ENCODE data around the gene RAD51B.
"Not testable (repeated sequence)": the region's sequence is repeated elsewhere in the genome, so short reads cannot be mapped to it uniquely, and the experiment has no call there.

The RAD51B gene

DNA sequence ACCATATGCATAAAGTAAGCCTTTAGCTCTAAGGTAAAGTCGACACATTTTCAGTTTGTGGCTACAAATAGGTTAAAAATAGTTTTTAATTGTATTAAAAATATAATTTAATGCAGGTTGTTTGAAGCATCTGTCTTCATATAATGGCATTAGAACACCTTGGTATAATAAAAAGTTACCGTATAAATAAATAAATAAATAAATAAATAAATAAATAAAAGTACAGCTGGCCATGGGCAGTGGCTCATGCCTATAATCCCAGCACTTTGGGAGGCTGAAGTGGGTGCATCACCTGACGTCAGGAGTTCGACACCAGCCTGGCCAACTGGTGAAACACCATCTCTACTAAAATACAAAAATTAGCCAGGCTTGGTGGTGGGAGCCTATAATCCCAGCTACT is 18.8 kb upstream of the RAD51B start:
- Histone ChIP-seq H3K27ac (ENCODE audit: low read depth, low read length) (no peak overlapping the region), H3K9ac (ENCODE audit: low read depth in 1 of 2, low read length in 2 of 2) (no peak overlapping the region), H3K4me1 (ENCODE audit: control insufficient read depth in 1 of 2, insufficient read depth in 2 of 2, low read length in 2 of 2) (no peaks in the 10 kb centered on the region), H3K36me3 (ENCODE audit: control insufficient read depth in 1 of 2, insufficient read depth in 2 of 2, low read length in 2 of 2) (peaks cover 41 to 77% of the 10 kb centered on the region in 2 donors), H3K4me3 (ENCODE audit: low read depth in 1 of 2, low read length in 2 of 2) (no peak overlapping the region), H3K27me3 (ENCODE audit: control insufficient read depth in 1 of 2, insufficient read depth in 2 of 2, low read length in 2 of 2) (no peaks in the 10 kb centered on the region), H3K9me3 (ENCODE audit: control insufficient read depth in 1 of 2, low read length in 2 of 2) (no peaks in the 10 kb centered on the region)

DNA sequence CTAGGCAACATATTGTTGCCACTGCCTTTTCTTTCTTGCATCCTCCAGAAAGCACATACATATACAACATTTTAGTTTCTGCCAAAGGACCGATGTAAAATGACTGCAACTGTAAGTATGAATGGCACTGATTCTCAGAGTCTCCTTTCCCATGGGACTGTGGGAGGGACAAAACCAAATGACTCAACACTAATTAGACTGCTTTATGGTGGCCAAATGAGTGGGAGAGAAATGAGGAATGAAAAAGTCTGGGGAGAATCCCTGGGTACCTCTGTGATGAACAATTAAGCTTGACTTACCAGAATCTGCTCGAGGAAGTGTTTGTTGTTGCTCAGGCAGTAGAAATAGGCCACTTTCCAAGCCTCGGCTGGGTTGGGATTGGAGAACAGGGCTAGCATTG is 13.3 kb upstream of the RAD51B start:
- H3K27ac ChIP-seq (ENCODE audit: low read depth, low read length): no peak overlapping the region
- H3K27me3 ChIP-seq (ENCODE audit: control insufficient read depth in 1 of 2, insufficient read depth in 2 of 2, low read length in 2 of 2): no peaks in the 10 kb centered on the region
- no peak overlapping the region for H3K9ac ChIP-seq (ENCODE audit: low read depth in 1 of 2, low read length in 2 of 2)
- H3K4me1 ChIP-seq (ENCODE audit: control insufficient read depth in 1 of 2, insufficient read depth in 2 of 2, low read length in 2 of 2): no peaks in the 10 kb centered on the region
- no peaks in the 10 kb centered on the region for H3K9me3 ChIP-seq (ENCODE audit: control insufficient read depth in 1 of 2, low read length in 2 of 2)
- peaks cover 43 to 77% of the 10 kb centered on the region in 2 donors for H3K36me3 ChIP-seq (ENCODE audit: control insufficient read depth in 1 of 2, insufficient read depth in 2 of 2, low read length in 2 of 2)
- H3K4me3 ChIP-seq (ENCODE audit: low read depth in 1 of 2, low read length in 2 of 2): no peak overlapping the region

DNA sequence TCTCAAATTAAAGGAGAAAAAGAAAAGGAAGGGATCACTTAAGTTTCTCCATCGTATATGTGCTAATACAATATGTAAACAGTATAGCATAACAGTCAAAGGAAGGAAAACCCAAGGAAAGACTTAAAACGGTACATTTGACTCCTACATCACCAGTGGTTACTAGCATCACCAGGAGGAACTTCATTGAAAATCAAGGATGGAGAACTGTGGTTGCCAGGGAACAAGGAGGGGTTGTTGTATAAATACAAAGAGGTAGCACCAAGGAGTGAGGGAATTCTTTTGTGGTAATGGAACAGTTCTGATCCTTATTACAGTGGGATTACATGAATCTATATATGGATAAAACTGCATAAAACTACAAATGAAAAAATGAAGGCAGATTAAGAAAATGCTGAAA is 4.8 kb upstream of the RAD51B start:
- no peaks in the 10 kb centered on the region for H3K9me3 ChIP-seq (ENCODE audit: control insufficient read depth in 1 of 2, low read length in 2 of 2)
- peaks cover 9 to 12% of the 10 kb centered on the region in 2 donors for H3K4me1 ChIP-seq (ENCODE audit: control insufficient read depth in 1 of 2, insufficient read depth in 2 of 2, low read length in 2 of 2)

DNA sequence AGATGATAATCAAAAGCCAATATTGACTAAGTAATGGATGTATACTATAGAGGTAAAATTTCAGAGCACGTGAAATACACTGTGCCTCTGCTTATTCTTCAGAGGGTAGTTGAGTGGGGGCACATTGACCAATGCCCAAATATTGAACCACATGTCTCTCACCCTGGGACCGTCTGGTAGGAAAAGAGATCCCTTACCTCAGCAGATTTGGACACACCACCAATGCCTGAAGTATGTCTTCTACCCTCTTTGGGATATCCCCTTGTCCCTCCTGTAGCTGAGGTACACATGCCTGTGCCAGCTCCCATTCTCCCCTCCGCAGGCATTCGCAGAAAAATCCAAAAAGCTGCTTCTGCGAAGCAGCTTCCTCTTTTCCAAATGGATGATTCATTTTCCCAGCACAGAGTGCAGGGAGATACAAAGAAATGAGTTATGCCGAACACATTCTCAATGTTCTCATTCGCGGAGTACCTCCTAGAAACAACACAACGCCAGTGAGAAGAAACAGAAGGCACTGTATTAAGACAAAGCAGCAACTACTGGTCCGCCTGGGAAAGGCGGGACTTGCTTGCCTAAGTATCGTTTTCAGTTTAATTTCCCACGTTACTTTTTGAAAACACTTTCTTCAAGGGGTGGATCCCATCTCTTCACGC is 3.9 kb upstream of the RAD51B start:
- peak overlapping the region; percentile 92 to 95 for H3K4me3 ChIP-seq (ENCODE audit: low read depth in 1 of 2, low read length in 2 of 2)
- peaks cover 4 to 9% of the 10 kb centered on the region in 2 donors for H3K36me3 ChIP-seq (ENCODE audit: control insufficient read depth in 1 of 2, insufficient read depth in 2 of 2, low read length in 2 of 2)
- H3K27ac ChIP-seq (ENCODE audit: low read depth, low read length): no peak overlapping the region
- H3K9ac ChIP-seq (ENCODE audit: low read depth in 1 of 2, low read length in 2 of 2): peak overlapping the region; percentile 70 to 79
- no peaks in the 10 kb centered on the region for H3K9me3 ChIP-seq (ENCODE audit: control insufficient read depth in 1 of 2, low read length in 2 of 2)
- H3K4me1 ChIP-seq (ENCODE audit: control insufficient read depth in 1 of 2, insufficient read depth in 2 of 2, low read length in 2 of 2): peaks cover 14 to 15% of the 10 kb centered on the region in 2 donors
- H3K27me3 ChIP-seq (ENCODE audit: control insufficient read depth in 1 of 2, insufficient read depth in 2 of 2, low read length in 2 of 2): no peaks in the 10 kb centered on the region

More for the DNA sequence above, 4.8 kb upstream of the RAD51B start:
- H3K4me3 ChIP-seq (ENCODE audit: low read depth in 1 of 2, low read length in 2 of 2): no peak overlapping the region
- no peak overlapping the region for H3K27ac ChIP-seq (ENCODE audit: low read depth, low read length)
- no peaks in the 10 kb centered on the region for H3K27me3 ChIP-seq (ENCODE audit: control insufficient read depth in 1 of 2, insufficient read depth in 2 of 2, low read length in 2 of 2)
- H3K36me3 ChIP-seq (ENCODE audit: control insufficient read depth in 1 of 2, insufficient read depth in 2 of 2, low read length in 2 of 2): peaks cover 4 to 12% of the 10 kb centered on the region in 2 donors
- H3K9ac ChIP-seq (ENCODE audit: low read depth in 1 of 2, low read length in 2 of 2): no peak overlapping the region

DNA sequence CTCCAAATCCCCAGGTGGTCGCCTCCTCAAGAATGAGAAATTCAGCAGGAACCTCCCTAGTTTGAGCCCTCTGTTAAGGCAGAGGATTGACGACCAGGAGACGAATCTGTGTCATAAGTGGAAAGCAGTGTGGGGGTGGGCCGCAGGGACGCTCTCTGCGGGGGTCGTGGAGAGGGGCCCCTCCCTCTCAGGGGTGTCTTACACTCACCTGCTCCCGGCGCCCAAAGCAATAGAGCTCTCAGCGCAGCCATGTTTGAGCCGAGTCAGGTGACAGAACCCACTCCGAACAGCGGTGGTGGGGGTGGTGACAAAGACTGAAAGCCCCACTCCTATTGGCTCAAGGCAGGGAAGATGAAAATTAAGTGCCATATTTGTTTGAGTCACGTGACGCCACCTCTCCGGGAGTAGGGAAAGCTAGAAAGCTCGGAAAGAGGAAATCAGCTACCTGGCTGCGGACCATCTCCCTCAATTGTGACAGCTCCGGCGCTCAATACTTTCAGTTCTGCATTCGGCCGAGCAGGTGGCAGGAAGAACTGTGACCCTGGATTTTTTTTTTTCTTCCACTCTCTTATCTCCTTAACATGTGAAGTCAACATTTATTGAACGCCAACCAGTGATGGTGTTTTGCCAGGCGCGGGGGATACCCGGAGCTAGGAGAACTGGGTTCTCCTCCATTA is 3.1 kb upstream of the RAD51B start, which contains the start of gene ZFYVE26:
ZFYVE26 (minus strand) TSS at position 265 of the 677 bp plus-strand sequence. CDS start 627 bp downstream, outside the sequence.
- peak within 1 kb of the TSS; percentile 70 to 79 for H3K9ac ChIP-seq (ENCODE audit: low read depth in 1 of 2, low read length in 2 of 2)
- peak within 1 kb of the TSS; percentile 52 for H3K27ac ChIP-seq (ENCODE audit: low read depth, low read length)
- peaks cover 18 to 19% of the 10 kb centered on the region in 2 donors for H3K4me1 ChIP-seq (ENCODE audit: control insufficient read depth in 1 of 2, insufficient read depth in 2 of 2, low read length in 2 of 2)

DNA sequence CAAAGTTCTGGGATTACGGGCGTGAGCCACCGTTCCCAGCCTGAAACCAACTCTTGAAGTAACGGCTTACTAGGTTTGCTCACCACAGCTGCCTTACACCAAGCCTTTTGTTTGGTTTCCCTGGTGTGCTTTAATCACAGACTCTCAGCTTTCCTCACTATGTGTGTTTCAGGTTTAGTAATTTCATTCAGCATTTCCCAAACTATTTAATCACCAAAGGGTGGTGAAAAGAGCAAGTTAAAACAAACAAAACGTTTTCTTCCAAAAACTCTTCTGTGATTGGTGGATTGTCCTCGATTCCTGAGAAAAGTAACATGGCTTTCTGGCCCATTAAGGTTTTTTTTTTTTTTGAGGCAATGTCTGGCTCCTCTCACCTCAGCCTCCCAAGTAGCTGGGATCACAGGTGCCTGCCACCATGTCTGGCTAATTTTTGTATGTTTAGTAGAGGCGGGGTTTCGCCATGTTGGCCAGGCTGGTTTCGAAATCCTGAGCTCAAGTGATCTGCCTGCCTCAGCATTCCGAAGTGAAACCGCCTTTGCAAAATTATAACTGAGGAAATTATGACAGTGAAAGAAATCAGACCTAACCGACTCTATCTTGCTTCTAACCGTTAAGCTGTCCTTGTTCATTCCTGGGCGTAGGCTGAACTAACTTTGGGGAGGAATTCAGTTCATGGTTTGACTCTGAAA is 1.7 kb upstream of the RAD51B start:
- no peak overlapping the region for H3K4me3 ChIP-seq (ENCODE audit: low read depth in 1 of 2, low read length in 2 of 2)
- H3K27ac ChIP-seq (ENCODE audit: low read depth, low read length): no peak overlapping the region
- peaks cover 18 to 19% of the 10 kb centered on the region in 2 donors for H3K4me1 ChIP-seq (ENCODE audit: control insufficient read depth in 1 of 2, insufficient read depth in 2 of 2, low read length in 2 of 2)

More for the DNA sequence above, 3.1 kb upstream of the RAD51B start, which contains the start of gene ZFYVE26:
- Histone ChIP-seq H3K9me3 (ENCODE audit: control insufficient read depth in 1 of 2, low read length in 2 of 2) (no peaks in the 10 kb centered on the region), H3K36me3 (ENCODE audit: control insufficient read depth in 1 of 2, insufficient read depth in 2 of 2, low read length in 2 of 2) (peaks cover 4 to 6% of the 10 kb centered on the region in 2 donors), H3K27me3 (ENCODE audit: control insufficient read depth in 1 of 2, insufficient read depth in 2 of 2, low read length in 2 of 2) (no peaks in the 10 kb centered on the region), H3K4me3 (ENCODE audit: low read depth in 1 of 2, low read length in 2 of 2) (peak within 1 kb of the TSS; percentile 92 to 95)

DNA sequence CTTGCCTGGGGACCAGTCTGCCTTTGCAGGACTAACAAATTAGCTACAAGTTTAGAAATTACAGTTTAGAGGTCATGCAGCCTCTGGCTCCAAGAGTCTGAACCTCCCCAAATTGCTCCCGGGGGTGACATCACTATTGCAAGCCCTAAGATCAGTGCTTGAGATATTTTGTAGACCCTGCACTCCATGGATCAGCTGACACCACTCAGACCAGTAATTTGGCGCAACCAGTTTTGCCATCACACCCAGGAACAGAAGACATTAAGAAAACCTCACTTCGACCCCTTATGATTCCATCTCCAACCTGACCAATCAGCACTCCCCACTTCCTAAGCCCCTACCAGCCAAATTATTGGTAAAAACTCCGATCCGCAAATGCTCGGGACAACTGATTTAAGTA is 1.1 kb upstream of the RAD51B start:
- peaks cover 18 to 19% of the 10 kb centered on the region in 2 donors for H3K4me1 ChIP-seq (ENCODE audit: control insufficient read depth in 1 of 2, insufficient read depth in 2 of 2, low read length in 2 of 2)
- not testable (repeated sequence) for H3K9ac ChIP-seq (ENCODE audit: low read depth in 1 of 2, low read length in 2 of 2); H3K4me3 ChIP-seq (ENCODE audit: low read depth in 1 of 2, low read length in 2 of 2); H3K36me3 ChIP-seq (ENCODE audit: control insufficient read depth in 1 of 2, insufficient read depth in 2 of 2, low read length in 2 of 2); H3K27ac ChIP-seq (ENCODE audit: low read depth, low read length); H3K9me3 ChIP-seq (ENCODE audit: control insufficient read depth in 1 of 2, low read length in 2 of 2); H3K27me3 ChIP-seq (ENCODE audit: control insufficient read depth in 1 of 2, insufficient read depth in 2 of 2, low read length in 2 of 2)

More for the DNA sequence above, 1.7 kb upstream of the RAD51B start:
- Histone ChIP-seq H3K9me3 (ENCODE audit: control insufficient read depth in 1 of 2, low read length in 2 of 2) (no peaks in the 10 kb centered on the region), H3K27me3 (ENCODE audit: control insufficient read depth in 1 of 2, insufficient read depth in 2 of 2, low read length in 2 of 2) (no peaks in the 10 kb centered on the region), H3K9ac (ENCODE audit: low read depth in 1 of 2, low read length in 2 of 2) (no peak overlapping the region), H3K36me3 (ENCODE audit: control insufficient read depth in 1 of 2, insufficient read depth in 2 of 2, low read length in 2 of 2) (no peaks in the 10 kb centered on the region)

DNA sequence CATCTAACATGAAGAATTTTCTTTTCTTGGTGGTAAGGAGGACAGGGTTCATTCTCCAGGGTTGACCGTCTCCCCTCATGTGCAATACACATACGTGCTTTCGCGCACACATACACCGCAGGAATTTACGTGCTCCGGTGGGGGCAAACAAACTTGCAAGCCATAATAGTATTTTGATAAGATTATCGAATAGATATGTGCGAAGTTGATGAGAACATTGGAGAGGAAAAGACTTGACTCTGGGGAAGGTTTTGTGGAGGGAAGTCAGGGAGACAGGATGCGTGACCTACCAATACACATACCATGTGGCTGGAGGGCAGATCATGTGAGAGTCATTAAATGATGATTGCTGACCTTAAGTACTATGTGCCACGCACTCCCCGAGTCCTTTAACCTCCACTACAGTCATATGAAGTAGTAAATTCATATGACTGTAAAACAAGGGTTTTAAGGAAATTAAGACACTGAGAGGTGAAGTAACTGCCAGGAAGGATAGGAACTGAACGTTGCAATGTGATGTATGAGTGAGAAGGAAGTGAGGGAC is 921 bp downstream of the RAD51B start:
- Histone ChIP-seq H3K9ac (ENCODE audit: low read depth in 1 of 2, low read length in 2 of 2) (peak overlapping the region; percentile 77 to 79), H3K27ac (ENCODE audit: low read depth, low read length) (no peak overlapping the region), H3K36me3 (ENCODE audit: control insufficient read depth in 1 of 2, insufficient read depth in 2 of 2, low read length in 2 of 2) (no peaks in the 10 kb centered on the region), H3K4me3 (ENCODE audit: low read depth in 1 of 2, low read length in 2 of 2) (peak overlapping the region; percentile 83 to 94), H3K4me1 (ENCODE audit: control insufficient read depth in 1 of 2, insufficient read depth in 2 of 2, low read length in 2 of 2) (peaks cover 10 to 16% of the 10 kb centered on the region in 2 donors), H3K9me3 (ENCODE audit: control insufficient read depth in 1 of 2, low read length in 2 of 2) (no peaks in the 10 kb centered on the region), H3K27me3 (ENCODE audit: control insufficient read depth in 1 of 2, insufficient read depth in 2 of 2, low read length in 2 of 2) (no peaks in the 10 kb centered on the region)

DNA sequence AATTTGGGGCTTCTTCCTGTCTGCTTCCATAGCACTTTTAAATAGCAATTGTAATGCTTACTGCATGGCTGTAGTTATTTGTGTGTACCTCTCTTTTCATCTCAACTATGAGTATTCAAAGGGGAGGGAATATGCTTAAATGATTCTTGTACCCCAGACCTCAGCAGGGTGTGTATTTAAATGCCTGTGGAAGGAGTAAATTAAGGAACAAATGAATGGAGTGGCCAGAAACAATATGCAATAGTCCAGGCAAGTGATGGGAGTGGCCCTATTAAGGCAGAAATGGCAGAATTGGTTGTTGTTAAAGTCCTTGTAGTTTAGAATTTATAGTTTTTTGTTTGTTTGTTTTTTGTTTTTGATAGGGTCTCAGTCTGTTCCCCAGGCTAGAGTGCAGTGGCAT is 1.5 kb downstream of the RAD51B start:
- H3K9me3 ChIP-seq (ENCODE audit: control insufficient read depth in 1 of 2, low read length in 2 of 2): no peaks in the 10 kb centered on the region
- peak overlapping the region in 1 of 2 donors; percentile 79 for H3K9ac ChIP-seq (ENCODE audit: low read depth in 1 of 2, low read length in 2 of 2)
- H3K27ac ChIP-seq (ENCODE audit: low read depth, low read length): no peak overlapping the region
- peak overlapping the region in 1 of 2 donors; percentile 94 for H3K4me3 ChIP-seq (ENCODE audit: low read depth in 1 of 2, low read length in 2 of 2)
- H3K27me3 ChIP-seq (ENCODE audit: control insufficient read depth in 1 of 2, insufficient read depth in 2 of 2, low read length in 2 of 2): no peaks in the 10 kb centered on the region
- peaks cover 6 to 13% of the 10 kb centered on the region in 2 donors for H3K4me1 ChIP-seq (ENCODE audit: control insufficient read depth in 1 of 2, insufficient read depth in 2 of 2, low read length in 2 of 2)
- no peaks in the 10 kb centered on the region for H3K36me3 ChIP-seq (ENCODE audit: control insufficient read depth in 1 of 2, insufficient read depth in 2 of 2, low read length in 2 of 2)

DNA sequence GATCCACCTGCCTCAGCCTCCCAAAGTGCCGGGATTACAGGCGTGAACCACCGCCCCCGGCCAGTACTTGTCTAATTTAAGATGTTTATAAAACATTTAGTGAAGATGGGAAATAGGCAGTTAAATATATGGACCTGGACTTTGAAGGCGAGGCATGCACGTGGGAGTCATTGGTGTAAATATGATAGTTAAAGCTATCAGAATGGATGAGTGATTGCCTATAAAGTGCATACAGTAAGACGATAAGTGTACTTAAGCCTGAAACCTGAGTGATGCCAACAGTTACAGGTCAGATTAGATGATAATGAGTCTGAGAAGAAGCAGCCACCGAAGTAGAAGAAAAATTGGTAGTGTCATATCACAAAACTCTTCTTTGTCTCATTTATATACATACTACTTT is 11.5 kb downstream of the RAD51B start:
- Histone ChIP-seq H3K27ac (ENCODE audit: low read depth, low read length) (no peak overlapping the region), H3K9ac (ENCODE audit: low read depth in 1 of 2, low read length in 2 of 2) (no peak overlapping the region), H3K4me3 (ENCODE audit: low read depth in 1 of 2, low read length in 2 of 2) (no peak overlapping the region), H3K9me3 (ENCODE audit: control insufficient read depth in 1 of 2, low read length in 2 of 2) (no peaks in the 10 kb centered on the region), H3K36me3 (ENCODE audit: control insufficient read depth in 1 of 2, insufficient read depth in 2 of 2, low read length in 2 of 2) (peaks cover 0 to 7% of the 10 kb centered on the region in 2 donors), H3K4me1 (ENCODE audit: control insufficient read depth in 1 of 2, insufficient read depth in 2 of 2, low read length in 2 of 2) (no peaks in the 10 kb centered on the region), H3K27me3 (ENCODE audit: control insufficient read depth in 1 of 2, insufficient read depth in 2 of 2, low read length in 2 of 2) (no peaks in the 10 kb centered on the region)
